HG03159 (cell line): Measurements from ENCODE around the gene ADCY9.
"Not testable (repeated sequence)": the region's sequence is repeated elsewhere in the genome, so short reads cannot be mapped to it uniquely, and the experiment has no call there.

ENCODE experiments used
- ATAC-seq: cut with Tn5 transposase; IDR thresholded peaks from one replicate; pipeline ENCODE4 v1.9.1; 2021; ENCODE audit warnings: mild to moderate bottlenecking, moderate library complexity; ENCODE audit not compliant: unreplicated experiment

Gene ADCY9

DNA sequence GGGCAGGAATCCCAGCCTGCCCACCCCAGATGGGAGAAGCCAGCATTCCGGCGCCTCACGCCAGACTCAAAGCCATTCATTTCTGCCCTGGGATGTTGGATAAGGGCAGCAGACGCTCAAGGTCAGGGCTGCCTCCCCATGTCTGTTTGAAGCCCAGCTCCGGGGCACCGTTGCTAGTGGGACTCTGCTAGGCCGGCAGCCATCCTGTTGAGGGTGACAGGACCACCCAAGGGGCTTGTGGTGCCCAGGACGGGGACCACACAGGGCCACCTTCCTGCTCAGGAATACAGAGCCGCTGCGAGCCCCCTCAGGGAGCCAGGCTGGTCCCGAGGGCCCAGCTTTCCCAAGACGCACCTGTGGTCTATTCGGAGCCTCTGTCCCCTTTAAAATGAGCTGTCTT is 134.0 kb downstream of the ADCY9 start:
- no peak for ATAC-seq

GRCh38 chr16:3980253-3981111 is 135.8 kb downstream of the ADCY9 start:
- no peak for ATAC-seq

- ATAC-seq, result no peak
These were observed 136.7 kb downstream of the ADCY9 start for GRCh38 chr16:3979518-3979917.

GRCh38 chr16:3979070-3979469 is 137.2 kb downstream of the ADCY9 start:
- no peak for ATAC-seq

DNA sequence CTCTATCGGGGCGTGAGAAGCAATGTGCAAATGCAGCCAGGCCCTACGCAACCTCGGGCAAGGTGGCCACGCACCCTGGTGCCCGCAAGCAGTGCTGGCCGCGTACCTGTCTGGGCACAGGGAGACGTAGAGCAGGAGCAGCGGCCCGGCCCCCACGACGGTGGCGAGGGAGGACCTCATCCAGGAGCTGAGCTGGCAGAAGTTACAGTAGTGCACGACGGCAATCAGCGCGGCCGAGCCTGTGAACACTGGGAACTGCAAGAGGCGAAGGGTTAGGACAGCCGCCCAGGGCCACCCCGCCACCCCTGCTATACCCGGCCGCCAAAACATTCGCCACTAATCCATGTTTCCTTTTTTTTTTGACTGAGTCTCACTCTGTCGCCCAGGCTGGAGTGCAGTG is 138.9 kb downstream of the ADCY9 start:
- no peak for ATAC-seq

GRCh38 chr16:3974751-3975150 is 141.5 kb downstream of the ADCY9 start:
- ATAC-seq, result no peak

DNA sequence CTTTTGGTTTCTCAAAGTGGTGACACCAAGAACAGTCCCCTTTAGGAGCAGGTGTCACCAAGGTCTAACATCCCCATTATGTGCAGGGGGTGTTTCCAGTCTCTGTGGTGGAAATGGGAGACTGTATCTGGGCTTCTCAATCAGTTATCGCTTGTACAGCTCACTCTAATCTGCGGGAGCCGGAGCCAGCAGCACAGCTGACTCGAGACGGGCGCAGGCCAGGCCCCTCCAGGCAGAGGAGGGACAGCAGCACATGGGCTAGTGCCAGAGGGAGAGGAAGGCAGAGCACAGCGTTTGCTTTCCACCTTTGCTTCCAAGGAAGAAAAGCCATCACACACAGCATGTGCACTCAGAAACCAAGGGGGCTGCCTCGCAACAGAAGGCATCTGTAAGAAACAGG is 144.5 kb downstream of the ADCY9 start:
- no peak for ATAC-seq

DNA sequence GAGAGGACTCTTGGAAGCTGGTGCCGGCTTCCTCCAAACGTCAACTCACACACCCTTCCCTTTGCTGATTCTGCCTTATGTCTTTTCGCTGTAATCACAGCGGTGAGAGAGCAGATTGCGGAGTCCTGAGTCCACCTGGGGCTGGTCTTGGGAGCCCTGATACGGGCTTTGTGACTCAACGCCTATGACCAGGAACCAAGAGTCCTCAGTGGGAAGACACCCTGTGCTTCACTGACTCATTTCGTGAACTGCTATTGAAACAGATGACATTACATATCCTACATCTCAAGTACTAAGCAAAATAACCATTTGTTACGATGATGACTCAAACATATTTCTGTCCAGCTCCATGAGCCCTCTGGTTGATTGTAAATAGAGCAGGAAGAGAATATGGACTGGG is 145.0 kb downstream of the ADCY9 start:
- ATAC-seq, result no peak

- no peak for ATAC-seq
These were observed 147.7 kb downstream of the ADCY9 start for GRCh38 chr16:3968551-3968950.

DNA sequence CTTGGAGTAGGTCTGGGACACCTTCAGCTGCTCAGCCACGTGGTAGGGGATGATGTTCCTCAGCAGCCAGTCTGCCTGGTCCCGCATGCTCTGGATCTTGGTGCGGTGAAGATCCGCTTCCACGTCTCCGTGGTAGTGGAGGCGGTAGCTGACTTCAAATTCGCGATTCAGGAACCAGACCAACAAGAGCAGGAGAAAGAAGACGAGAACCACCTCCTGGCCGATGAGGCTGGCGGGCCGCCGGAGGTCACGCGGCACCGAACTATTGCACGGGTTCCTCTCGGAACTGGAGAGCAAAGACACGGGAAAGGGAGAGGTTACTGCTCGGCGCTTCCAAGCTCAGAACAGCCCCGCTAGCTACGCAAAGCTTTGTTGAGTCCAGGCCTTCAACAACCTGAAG is 149.6 kb downstream of the ADCY9 start:
- no peak for ATAC-seq

DNA sequence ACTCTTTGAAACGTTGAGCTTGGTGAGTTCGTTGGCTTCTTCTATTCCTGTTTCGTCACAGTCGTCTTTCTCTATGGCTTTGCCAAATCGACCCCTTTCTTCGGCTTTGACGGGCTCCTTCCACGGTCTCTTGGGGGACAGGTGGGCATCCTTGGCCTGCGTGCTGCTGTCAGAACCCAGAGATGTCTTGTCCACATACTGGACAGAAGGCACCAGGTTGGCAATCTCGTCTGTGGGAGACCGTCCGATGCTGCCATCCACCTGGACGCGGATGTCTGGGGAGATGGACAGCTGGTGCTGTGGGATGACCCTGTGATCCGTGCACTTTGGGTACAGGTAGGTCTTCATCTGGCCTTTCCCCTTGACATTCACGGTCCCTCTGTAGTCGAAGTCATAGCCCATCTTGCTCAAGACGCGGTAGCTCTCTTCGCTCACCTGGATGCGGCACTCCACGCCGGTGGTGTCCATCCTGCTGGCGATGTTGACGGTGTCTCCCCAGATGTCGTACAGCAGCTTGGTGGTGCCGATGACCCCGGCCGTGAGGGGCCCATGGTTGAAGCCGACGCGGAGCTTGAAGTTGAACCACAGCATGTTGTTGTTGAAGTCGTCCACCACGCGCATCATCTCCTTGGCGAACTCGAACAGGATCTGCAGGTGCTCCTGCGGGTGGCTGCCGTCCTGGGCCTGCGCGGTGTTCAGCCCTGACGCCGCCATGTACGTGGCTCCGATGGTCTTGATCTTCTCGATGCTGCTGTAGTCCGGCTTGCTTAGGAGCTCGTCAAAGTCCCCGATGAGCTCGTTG is 150.3 kb downstream of the ADCY9 start:
- no peak for ATAC-seq

GRCh38 chr16:3965306-3965705 is 150.9 kb downstream of the ADCY9 start:
- no peak for ATAC-seq

DNA sequence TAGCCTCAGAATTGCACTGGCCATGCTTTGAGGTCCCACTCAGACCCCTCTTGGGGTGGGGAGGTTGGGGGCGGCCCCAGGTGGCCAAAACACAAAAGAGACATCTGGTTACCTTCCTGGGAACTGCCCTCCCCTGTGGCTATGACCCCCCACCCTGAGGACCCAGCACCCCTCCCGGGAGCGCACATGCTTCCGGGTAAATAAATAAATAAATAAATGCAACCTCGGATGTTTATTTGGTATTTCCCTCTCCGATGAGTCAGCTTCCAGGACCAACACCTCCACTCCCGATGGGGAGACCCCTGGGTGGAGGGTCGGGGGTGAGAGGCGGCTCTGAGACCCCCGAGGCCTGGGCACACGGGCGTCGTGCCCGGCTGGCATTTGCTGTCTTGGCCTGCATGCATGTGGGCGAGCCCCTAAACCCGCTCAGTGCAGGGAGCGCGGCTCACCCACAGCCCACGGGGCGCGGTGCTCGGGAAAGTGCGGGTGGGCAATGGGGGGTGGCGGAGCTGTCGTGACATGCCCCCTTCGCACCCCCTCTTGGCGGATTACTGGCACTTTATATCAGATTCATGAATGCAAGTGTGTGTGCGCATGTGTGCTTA is 151.5 kb downstream of the ADCY9 start:
- ATAC-seq, result no peak

DNA sequence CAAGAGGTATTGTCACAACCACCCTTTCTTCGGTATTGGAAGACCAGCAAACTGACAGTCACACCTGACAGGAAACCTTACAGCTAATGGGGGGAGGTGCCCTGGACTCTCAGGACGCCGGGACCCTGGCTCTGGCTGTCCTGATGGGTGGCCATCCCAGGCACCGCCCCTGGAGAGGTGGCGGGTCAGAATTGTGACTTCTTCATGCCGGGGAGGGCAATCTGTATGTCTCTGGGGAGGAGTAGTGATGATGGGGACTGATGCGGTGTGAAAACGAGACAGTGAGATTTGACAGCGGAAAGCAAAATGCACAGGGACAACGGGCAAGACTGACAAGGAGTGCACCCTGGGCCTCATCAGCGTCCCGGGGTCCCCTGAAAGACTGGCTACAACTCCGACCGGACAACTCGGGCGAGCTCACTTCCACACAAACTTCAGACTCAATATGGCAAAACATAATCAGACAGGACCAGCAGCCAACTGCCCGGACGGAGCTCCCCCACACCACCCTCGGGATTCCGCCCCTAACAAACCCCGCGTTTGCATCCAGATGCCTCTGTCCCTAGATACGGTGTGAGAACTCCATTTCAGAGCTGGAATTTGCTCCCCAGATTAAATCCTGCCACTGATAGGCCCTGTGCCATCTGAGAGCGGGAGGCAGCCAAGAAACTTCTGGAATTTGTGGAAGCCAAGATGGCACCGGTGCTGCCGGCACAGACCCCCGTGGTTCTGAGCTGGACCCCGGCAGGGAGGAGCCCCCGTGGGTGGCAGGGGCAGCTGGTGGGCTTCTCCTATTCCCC is 152.2 kb downstream of the ADCY9 start:
- ATAC-seq, result no peak

DNA sequence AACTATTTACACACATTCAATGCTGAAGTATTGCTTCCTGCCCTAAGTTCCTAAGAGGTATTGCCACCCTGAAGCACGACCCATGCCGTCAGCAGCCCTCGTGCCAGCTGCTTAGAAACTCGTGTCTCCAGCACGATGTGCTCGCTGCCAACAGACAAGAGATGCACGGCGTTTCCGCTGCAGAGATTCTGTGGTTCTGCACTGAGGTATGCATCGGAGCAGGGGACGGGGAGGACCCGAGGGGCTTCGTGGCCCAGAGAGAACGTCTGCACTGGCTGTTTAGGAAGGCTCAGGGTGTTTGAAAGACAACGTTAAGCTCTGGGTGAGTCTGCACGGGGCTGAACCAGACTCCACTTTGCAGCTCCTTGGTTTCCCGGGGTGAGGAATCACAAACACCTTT is 153.0 kb downstream of the ADCY9 start:
- no peak for ATAC-seq

GRCh38 chr16:3961449-3961849 is 154.8 kb downstream of the ADCY9 start:
- ATAC-seq, result no peak

DNA sequence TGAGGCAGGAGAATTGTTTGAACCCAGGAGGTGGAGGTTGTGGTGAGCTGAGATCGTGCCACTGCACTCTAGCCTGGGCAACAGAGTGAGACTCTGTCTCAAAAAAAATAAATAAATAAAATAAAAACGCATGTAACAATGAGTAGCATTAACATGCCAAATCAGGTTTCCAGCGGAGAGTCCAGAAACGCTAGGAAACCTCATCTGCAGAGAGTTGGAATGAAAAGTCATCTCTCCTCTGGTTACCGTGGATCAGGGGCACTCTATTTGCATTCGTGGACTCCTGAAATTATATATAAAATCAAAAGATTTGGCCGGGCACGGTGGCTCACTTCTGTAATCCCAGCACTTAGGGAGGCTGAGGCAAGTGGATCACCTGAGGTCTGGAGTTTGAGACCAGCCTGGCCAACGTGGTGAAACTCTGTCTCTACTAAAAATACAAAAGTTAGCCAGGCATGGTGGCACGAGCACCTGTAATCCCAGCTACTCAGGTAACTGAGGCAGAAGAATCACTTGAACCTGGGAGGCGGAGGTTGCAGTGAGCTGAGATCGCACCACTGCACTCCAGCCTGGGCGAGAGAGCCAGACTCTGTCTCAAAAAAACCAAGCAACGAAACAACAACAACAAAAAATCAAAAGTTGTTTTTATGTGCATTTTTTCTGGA is 156.2 kb downstream of the ADCY9 start:
- not testable (repeated sequence) for ATAC-seq

- no peak for ATAC-seq
These were observed 157.1 kb downstream of the ADCY9 start for GRCh38 chr16:3959148-3959547.

DNA sequence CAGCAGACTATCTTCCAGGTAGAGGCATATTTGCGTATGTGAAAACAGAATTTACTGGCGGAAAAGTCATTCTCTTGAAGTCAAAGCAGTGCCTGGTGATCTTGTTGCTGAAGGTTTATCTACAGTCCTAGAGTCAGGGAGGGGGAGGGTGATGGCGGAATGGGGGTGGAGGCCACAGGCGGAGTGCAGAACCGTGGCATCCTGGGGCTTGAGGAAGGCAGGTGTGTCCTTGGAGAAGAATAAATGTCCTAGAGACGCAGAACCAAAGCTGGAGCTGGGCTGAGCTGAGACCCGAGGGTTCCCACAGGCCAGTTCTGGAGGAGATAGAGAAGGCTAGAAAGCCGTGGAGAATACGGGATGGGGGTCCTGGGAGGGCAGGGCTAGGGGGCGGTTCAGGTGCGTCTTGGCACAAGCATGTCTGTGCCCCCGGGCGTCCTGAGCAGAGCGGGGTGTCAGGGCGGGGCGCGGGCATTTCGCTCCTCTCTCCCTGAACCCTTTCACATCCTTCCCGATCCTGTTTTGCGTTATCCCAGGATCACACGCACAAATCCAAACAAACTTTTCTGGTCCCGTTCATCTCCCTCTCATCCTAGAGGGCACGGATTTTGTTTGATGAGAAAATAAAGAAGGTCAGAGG is 158.8 kb downstream of the ADCY9 start:
- ATAC-seq, result no peak

GRCh38 chr16:3954411-3954921 is 161.8 kb downstream of the ADCY9 start:
- no peak for ATAC-seq
